ENCODE data around the gene MRM3. TPM values are rescaled to one million over a fixed set of nuclear protein-coding genes. Genes with fewer than 3 reads are reported as not detected.

The MRM3 gene
- total and polyA plus RNA-seq, 2 donors (not counting 3 experiments of a cell fraction or from before 2014, with no cell fraction given): 17.1 to 19.2 TPM

GRCh38 chr17:760371-760770, 21.8 kb upstream of the MRM3 start:
- no peak for FAIRE-seq
- Histone ChIP-seq H4K20me1 (replicated peaks; ENCODE audit: control insufficient read depth, extremely low read depth, insufficient read depth, low read length) (no peaks in the 10 kb centered on the region), H2AFZ (ENCODE audit: low read depth, low read length) (no peak overlapping the region), H3K4me1 (ENCODE audit: control insufficient read depth, extremely low read depth, insufficient read depth, low read length) (peaks cover 9% of the 10 kb centered on the region), H3K79me2 (ENCODE audit: control insufficient read depth, insufficient read depth, low read length) (no peaks in the 10 kb centered on the region), H3K27ac (ENCODE audit: insufficient read depth, low read depth, low read length) (no peak overlapping the region), H3K4me3 (replicated peaks in 1 of 3; ENCODE audit: insufficient read depth in 1 of 3, low read depth in 1 of 3, low read length in 3 of 3) (no peak overlapping the region), H3K4me2 (ENCODE audit: insufficient read depth, low read length) (no peak overlapping the region), H3K9ac (replicated peaks; ENCODE audit: extremely low read depth, insufficient read depth, low read length) (no peak overlapping the region), H3K9me1 (replicated peaks; ENCODE audit: control insufficient read depth, extremely low read depth, insufficient read depth, low read length) (no peaks in the 10 kb centered on the region), H3K27me3 (ENCODE audit: control insufficient read depth in 2 of 2, insufficient read depth in 2 of 2, low read length in 2 of 2) (no peaks in the 10 kb centered on the region), H3K36me3 (ENCODE audit: control insufficient read depth in 2 of 2, extremely low read depth in 1 of 2, insufficient read depth in 2 of 2, low read length in 2 of 2) (peaks cover 13 to 20% of the 10 kb centered on the region in 2 experiments), H3K9me3 (replicated peaks; ENCODE audit: control insufficient read depth, insufficient read depth, low read length) (no peaks in the 10 kb centered on the region)
- POLR2A ChIA-PET: no interaction called here
- TF ChIP-seq EZH2 (IDR thresholded peaks at IDR 0.05; ENCODE audit: borderline replicate concordance, low read depth, low read length, severe bottlenecking) (no peak), GATA2 (IDR thresholded peaks at IDR 0.05; ENCODE audit: insufficient read depth, insufficient read length, low read depth, low read length) (no peak), POLR2A (IDR thresholded peaks at IDR 0.05; ENCODE audit: low read depth, low read length) (no peak), MAX (IDR thresholded peaks at IDR 0.05; ENCODE audit: insufficient read depth, insufficient read length) (no peak)
- DNase-seq (ENCODE audit: low read depth, low spot score): no peak
- BruUV-seq (replicated peaks): no TSS peak
- CTCF ChIA-PET: no interaction called here
- dilution Hi-C loops (cut with MboI; ENCODE audit: extremely low pct_ligation_motif_present, low sequenced_read_pairs) (no loop called here), intact Hi-C loops (cut with micrococcal nuclease) (no loop called here)

- CTCF ChIA-PET: interaction anchor here (1.2 kb wide), 1 partner anchor 214 kb away, joined by 4 read pairs; no protein-coding TSS in a partner anchor
- DNase-seq (ENCODE audit: low read depth, low spot score): no peak
- H3K27ac ChIP-seq (ENCODE audit: insufficient read depth, low read depth, low read length): no peak overlapping the region
- no peak overlapping the region for H2AFZ ChIP-seq (ENCODE audit: low read depth, low read length)
- BruUV-seq (replicated peaks): no TSS peak
- no peak overlapping the region for H3K9ac ChIP-seq (replicated peaks; ENCODE audit: extremely low read depth, insufficient read depth, low read length)
- H3K9me1 ChIP-seq (replicated peaks; ENCODE audit: control insufficient read depth, extremely low read depth, insufficient read depth, low read length): no peaks in the 10 kb centered on the region
- POLR2A ChIA-PET: no interaction called here
- H3K4me1 ChIP-seq (ENCODE audit: control insufficient read depth, extremely low read depth, insufficient read depth, low read length): no peaks in the 10 kb centered on the region
- H3K79me2 ChIP-seq (ENCODE audit: control insufficient read depth, insufficient read depth, low read length): no peaks in the 10 kb centered on the region
- TF ChIP-seq JUN (IDR thresholded peaks at IDR 0.05; ENCODE audit: borderline replicate concordance, insufficient read depth, insufficient read length, low read depth): no peak
- TF ChIP-seq POLR2A (IDR thresholded peaks at IDR 0.05; ENCODE audit: low read depth, low read length): no peak
- no peak for TF ChIP-seq EZH2 (IDR thresholded peaks at IDR 0.05; ENCODE audit: borderline replicate concordance, low read depth, low read length, severe bottlenecking)
- no peak for TF ChIP-seq FOS (IDR thresholded peaks at IDR 0.05; ENCODE audit: borderline replicate concordance, insufficient read depth, low read length)
- TF ChIP-seq MAX (IDR thresholded peaks at IDR 0.05; ENCODE audit: insufficient read depth, insufficient read length): no peak
- no peak for TF ChIP-seq POLR2AphosphoS5 (IDR thresholded peaks at IDR 0.05; ENCODE audit: insufficient read depth, low read depth, low read length)
- TF ChIP-seq GATA2 (IDR thresholded peaks at IDR 0.05; ENCODE audit: insufficient read depth, insufficient read length, low read depth, low read length): no peak
- no peak for TF ChIP-seq CTCF (IDR thresholded peaks at IDR 0.05; ENCODE audit: extremely low read depth in 1 of 2, insufficient read depth in 1 of 2, low read depth in 1 of 2, low read length in 2 of 2)
- TF ChIP-seq MYC (IDR thresholded peaks at IDR 0.05; ENCODE audit: low read depth, low read length): no peak
- no peak for FAIRE-seq
- no peaks in the 10 kb centered on the region for H3K9me3 ChIP-seq (replicated peaks; ENCODE audit: control insufficient read depth, insufficient read depth, low read length)
- H4K20me1 ChIP-seq (replicated peaks; ENCODE audit: control insufficient read depth, extremely low read depth, insufficient read depth, low read length): no peaks in the 10 kb centered on the region
- intact Hi-C loops (cut with micrococcal nuclease) (no loop called here), dilution Hi-C loops (cut with MboI; ENCODE audit: extremely low pct_ligation_motif_present, low sequenced_read_pairs) (no loop called here)
- H3K4me3 ChIP-seq (replicated peaks in 1 of 3; ENCODE audit: insufficient read depth in 1 of 3, low read depth in 1 of 3, low read length in 3 of 3): no peak overlapping the region
- no peaks in the 10 kb centered on the region for H3K27me3 ChIP-seq (ENCODE audit: control insufficient read depth in 2 of 2, insufficient read depth in 2 of 2, low read length in 2 of 2)
- no peak overlapping the region for H3K4me2 ChIP-seq (ENCODE audit: insufficient read depth, low read length)
- H3K36me3 ChIP-seq (ENCODE audit: control insufficient read depth in 2 of 2, extremely low read depth in 1 of 2, insufficient read depth in 2 of 2, low read length in 2 of 2): peaks cover 17 to 22% of the 10 kb centered on the region in 2 experiments
These were observed 15.1 kb upstream of the MRM3 start for GRCh38 chr17:767076-767475.
